Upper lobe of left lung (tissue), 6 donors: ENCODE data around the gene ZSCAN30. TPM values are rescaled to one million over a fixed set of nuclear protein-coding genes. Genes with fewer than 3 reads are reported as not detected.
A peak's percentile ranks its signal among the peaks of the same experiment; 100 is the strongest.
"Not testable (repeated sequence)": the region's sequence is repeated elsewhere in the genome, so short reads cannot be mapped to it uniquely, and the experiment has no call there.

Experiments used
- ATAC-seq, 2 donors: fragments of 200-7000 bp; cut with Tn5 transposase; one replicate each; pipeline ENCODE4 v1.9.1; 2022; ENCODE audit warnings: mild to moderate bottlenecking in 2 of 2, moderate library complexity in 2 of 2; ENCODE audit not compliant: low FRiP score in 2 of 2
- DNase-seq, 2 donors: peaks; one replicate each; pipeline ENCODE4 v3.0.0-alpha.2; 2019 to 2020
- H3K27ac ChIP-seq, 4 donors: fragments of 200-600 bp; sonication (generic); one replicate each; pipeline ENCODE4 v1.5.1; 2016 to 2019
- H3K27me3 ChIP-seq, 4 donors: fragments of 200-600 bp; sonication (generic); one replicate each; pipeline ENCODE4 v1.5.1; 2017 to 2019
- H3K36me3 ChIP-seq, 4 donors: fragments of 200-600 bp; sonication (generic); one replicate each; pipeline ENCODE4 v1.5.1; 2016 to 2019
- H3K4me1 ChIP-seq, 4 donors: fragments of 200-600 bp; sonication (generic); one replicate each; pipeline ENCODE4 v1.5.1; 2018 to 2019
- H3K4me3 ChIP-seq, 4 donors: fragments of 200-600 bp; sonication (generic); one replicate each; pipeline ENCODE4 v1.5.1; 2017 to 2019; ENCODE audit warnings: mild to moderate bottlenecking in 2 of 4, moderate library complexity in 1 of 4
- H3K9me3 ChIP-seq, 4 donors: fragments of 200-600 bp; sonication (generic); one replicate each; pipeline ENCODE4 v1.5.1; 2018 to 2019
- CTCF ChIP-seq, 6 experiments: fragments of 450-650 bp in 4 of 6; fragments of 200-600 bp in 2 of 6; sonication (generic) in 2 of 6; IDR thresholded peaks; one replicate each; pipeline ENCODE4 v1.5.1; 2016 to 2019; ENCODE audit warnings: antibody characterized with exemption in 6 of 6
- EP300 ChIP-seq, 4 donors: sonication (generic); formaldehyde crosslinking; IDR thresholded peaks; one replicate each; pipeline ENCODE4 v1.5.1; 2017; ENCODE audit warnings: antibody characterized with exemption in 4 of 4, control low read depth in 2 of 4
- POLR2A ChIP-seq, 4 donors: fragments of 450-650 bp; IDR thresholded peaks; one replicate each; pipeline ENCODE4 v1.5.1; 2016 to 2017; ENCODE audit warnings: antibody characterized with exemption in 4 of 4, mild to moderate bottlenecking in 2 of 4
- POLR2AphosphoS5 ChIP-seq, 2 donors: sonication (generic); formaldehyde crosslinking; IDR thresholded peaks; one replicate each; pipeline ENCODE4 v1.5.1; 2017; ENCODE audit warnings: antibody characterized with exemption in 2 of 2
- WGBS, 2 donors: methylation state at CpG; one replicate each; pipeline ENCODE4 v1.1.5; 2017 to 2018; 5-methylcytosine and 5-hydroxymethylcytosine counted together
- total RNA-seq, 6 donors: library from RNA; depleted of rRNA in 4 of 6; stranded (reverse); fragments of >200 nt in 4 of 6; gene quantifications; one replicate each; pipeline versions ENCODE4 v1.1.0 to v1.2.1, GENCODE V29; 2016 to 2021
- donor health status: DM: no; HTN: no; CAD: no; lungs with moderate emphysema.
- donor health status: DM: no; HTN: yes; CAD: no; lungs with severe emphysema.

ZSCAN30 gene
- total RNA-seq, 6 donors from 2014 or later, result 11.4 to 67.1 (median 14.0) TPM

- 85 to 96% methylated on average over 1 of the region's 1 CpG for WGBS, 2 donors
- DNase-seq, result no peak
- H3K9me3 ChIP-seq, result no peaks in the 10 kb centered on the region
- no peak for ATAC-seq
- no peak overlapping the region for H3K4me3 ChIP-seq
- no peaks in the 10 kb centered on the region for H3K27me3 ChIP-seq
- no peaks in the 10 kb centered on the region for H3K36me3 ChIP-seq
- TF ChIP-seq POLR2A (IDR thresholded peaks at IDR 0.05), result no peak
- TF ChIP-seq EP300 (IDR thresholded peaks at IDR 0.05), result no peak
- TF ChIP-seq CTCF (IDR thresholded peaks at IDR 0.05), result no peak
- TF ChIP-seq POLR2AphosphoS5 (IDR thresholded peaks at IDR 0.05), result no peak
- H3K27ac ChIP-seq, result no peak overlapping the region
- peaks cover 3 to 8% (median 4%) of the 10 kb centered on the region in 4 donors for H3K4me1 ChIP-seq
Observed at GRCh38 chr18:35236571-35237363, 53.3 kb downstream of the ZSCAN30 start.

- TF ChIP-seq CTCF (IDR thresholded peaks at IDR 0.05) (peak; percentile 75 to 93 (median 84)), POLR2A (IDR thresholded peaks at IDR 0.05) (no peak)
- ATAC-seq, result peak; percentile 93 to 94
- Histone ChIP-seq H3K36me3 (no peaks in the 10 kb centered on the region), H3K27ac (no peak overlapping the region), H3K27me3 (no peaks in the 10 kb centered on the region), H3K4me1 (peaks cover 0 to 7% (median 0%) of the 10 kb centered on the region in 4 donors), H3K4me3 (peak overlapping the region in 2 of 4 donors; percentile 17 to 22), H3K9me3 (no peaks in the 10 kb centered on the region)
- DNase-seq, result peak in 1 of 2 donors; percentile 86
- WGBS, 2 donors, result 0% methylated on average over 6 of the region's 6 CpGs
Observed at GRCh38 chr18:35231052-35231451, 59.0 kb downstream of the ZSCAN30 start.

GRCh38 chr18:35227254-35227653 lies 62.8 kb downstream of the ZSCAN30 start:
- WGBS, 2 donors, result 89 to 100% methylated on average over 1 of the region's 1 CpG
- ATAC-seq (no peak), DNase-seq (no peak)
- Histone ChIP-seq H3K4me1 (peaks cover 0 to 7% (median 0%) of the 10 kb centered on the region in 4 donors), H3K27me3 (no peaks in the 10 kb centered on the region), H3K27ac (no peak overlapping the region), H3K9me3 (no peaks in the 10 kb centered on the region), H3K36me3 (no peaks in the 10 kb centered on the region), H3K4me3 (no peak overlapping the region)
- TF ChIP-seq POLR2A (IDR thresholded peaks at IDR 0.05), result no peak
- no peak for TF ChIP-seq CTCF (IDR thresholded peaks at IDR 0.05)
- no peak for TF ChIP-seq EP300 (IDR thresholded peaks at IDR 0.05)
- no peak for TF ChIP-seq POLR2AphosphoS5 (IDR thresholded peaks at IDR 0.05)

- ATAC-seq (no peak), DNase-seq (no peak)
- no peak overlapping the region for H3K27ac ChIP-seq
- H3K4me3 ChIP-seq, result no peak overlapping the region
- no peaks in the 10 kb centered on the region for H3K27me3 ChIP-seq
- no peaks in the 10 kb centered on the region for H3K9me3 ChIP-seq
- WGBS, 2 donors, result 88 to 94% methylated on average over 3 of the region's 3 CpGs
- no peak for TF ChIP-seq POLR2AphosphoS5 (IDR thresholded peaks at IDR 0.05)
- no peaks in the 10 kb centered on the region for H3K36me3 ChIP-seq
- H3K4me1 ChIP-seq, result peaks cover 0 to 6% (median 0%) of the 10 kb centered on the region in 4 donors
Observed at GRCh38 chr18:35223797-35224196, 66.2 kb downstream of the ZSCAN30 start.

GRCh38 chr18:35220424-35220823 lies 69.6 kb downstream of the ZSCAN30 start:
- no peak for TF ChIP-seq POLR2A (IDR thresholded peaks at IDR 0.05)
- no peak for TF ChIP-seq EP300 (IDR thresholded peaks at IDR 0.05)
- TF ChIP-seq CTCF (IDR thresholded peaks at IDR 0.05), result no peak
- no peak for TF ChIP-seq POLR2AphosphoS5 (IDR thresholded peaks at IDR 0.05)
- Histone ChIP-seq H3K27me3 (no peaks in the 10 kb centered on the region), H3K4me3 (no peak overlapping the region), H3K36me3 (no peaks in the 10 kb centered on the region), H3K9me3 (no peaks in the 10 kb centered on the region), H3K27ac (no peak overlapping the region), H3K4me1 (peaks cover 0 to 6% (median 0%) of the 10 kb centered on the region in 4 donors)
- DNase-seq (no peak), ATAC-seq (no peak)
- 62 to 77% methylated on average over 6 of the region's 6 CpGs for WGBS, 2 donors

GRCh38 chr18:35219331-35219730 lies 70.7 kb downstream of the ZSCAN30 start:
- DNase-seq, result peak in 1 of 2 donors; percentile 49
- peak overlapping the region in 1 of 4 donors; percentile 43 for H3K27ac ChIP-seq
- not testable (repeated sequence) for ATAC-seq, H3K27me3 ChIP-seq, H3K4me1 ChIP-seq, H3K9me3 ChIP-seq, H3K36me3 ChIP-seq, H3K4me3 ChIP-seq
- 68 to 72% methylated on average over 4 of the region's 4 CpGs for WGBS, 2 donors

GRCh38 chr18:35216611-35217010 lies 73.4 kb downstream of the ZSCAN30 start:
- not testable (repeated sequence) for H3K4me3 ChIP-seq, H3K4me1 ChIP-seq, H3K9me3 ChIP-seq, H3K27ac ChIP-seq, H3K27me3 ChIP-seq, ATAC-seq, DNase-seq, H3K36me3 ChIP-seq
- 81 to 84% methylated on average over 10 of the region's 10 CpGs for WGBS, 2 donors
